WTC11 (cell line): Measurements from ENCODE around the gene TNS2. TPM values are rescaled to one million over a fixed set of nuclear protein-coding genes. Genes with fewer than 3 reads are reported as not detected.

Experiments used
- CBFB ChIP-seq: sonication (generic); formaldehyde crosslinking; IDR thresholded peaks from 2 replicates; pipeline ENCODE4 v1.8.1; 2022; ENCODE audit warnings: mild to moderate bottlenecking, low read depth, missing genetic modification reagents
- FOXP1 ChIP-seq: sonication (generic); formaldehyde crosslinking; IDR thresholded peaks from 2 replicates; pipeline ENCODE4 v1.8.0; 2022; ENCODE audit warnings: missing genetic modification reagents, mild to moderate bottlenecking, moderate library complexity, borderline replicate concordance
- ZMAT4 ChIP-seq: fragments of 250-450 bp; sonication (Bioruptor Pico); IDR thresholded peaks from 2 replicates; pipeline ENCODE4 v1.9.0; 2021; ENCODE audit warnings: mild to moderate bottlenecking
- ZNF532 ChIP-seq: fragments of 250-450 bp; sonication (Bioruptor Pico); IDR thresholded peaks from 2 replicates; pipeline ENCODE4 v1.9.0; 2021; ENCODE audit warnings: mild to moderate bottlenecking, borderline replicate concordance
- microRNA-seq: library from miRNA; unstranded; fragments of <30 nt; microRNA quantifications from one replicate; pipeline ENCODE4 v1.2.0, GENCODE V29; 2022; ENCODE audit warnings: borderline number of aligned reads
- total RNA-seq: library from RNA; stranded (reverse); gene quantifications from 3 replicates; pipeline ENCODE4 v1.2.3, GENCODE V29; 2021

TNS2 gene
- total RNA-seq, 1 experiment from 2014 or later = 7.7 TPM

- no peak for TF ChIP-seq ZNF532
- no peak for TF ChIP-seq FOXP1 (CRISPR knock-in tag)
- TF ChIP-seq CBFB (CRISPR knock-in tag) = no peak
- no peak for TF ChIP-seq ZMAT4 (CRISPR knock-in tag)
Measured at GRCh38 chr12:53113951-53114350, 64.1 kb downstream of the TNS2 start (continued).

Small RNA genes within 50 kb of the gene (microRNA-seq; reads per million reads assigned to microRNA genes)
- gene MIR6757 = not detected

Other genes with a start within 250 kb of the TNS2 start
- not detected in 3 replicates for gene KRT4, start 235.9 kb upstream of the TNS2 start, total RNA-seq
- gene KRT79, start 215.8 kb upstream of the TNS2 start, total RNA-seq = not detected in 3 replicates
- not detected in 3 replicates for gene KRT78, start 201.1 kb upstream of the TNS2 start, total RNA-seq
- 424 to 477 TPM (median 429 TPM) in 3 replicates for gene KRT8, start 145.0 kb upstream of the TNS2 start, total RNA-seq
- 461 to 525 TPM (median 465 TPM) in 3 replicates for gene KRT18, start 100.9 kb upstream of the TNS2 start, total RNA-seq
- 730 to 860 TPM (median 838 TPM) in 3 replicates for gene EIF4B, start 43.6 kb upstream of the TNS2 start, total RNA-seq
- gene SPRYD3, start 29.3 kb downstream of the TNS2 start, total RNA-seq = 6.5 to 11.9 TPM (median 6.8 TPM) in 3 replicates
- gene IGFBP6, start 47.6 kb downstream of the TNS2 start, total RNA-seq = 6.4 to 11.2 TPM (median 7.4 TPM) in 3 replicates
- not detected in 3 replicates for gene SOAT2, start 53.4 kb downstream of the TNS2 start, total RNA-seq
- 26.6 to 36.6 TPM (median 36.1 TPM) in 3 replicates for gene ZNF740, start 130.7 kb downstream of the TNS2 start, total RNA-seq
- gene CSAD, start 130.9 kb downstream of the TNS2 start, total RNA-seq = 11.5 to 12.6 TPM (median 12.3 TPM) in 3 replicates
- gene ITGB7, start 157.2 kb downstream of the TNS2 start, total RNA-seq = 0.90 to 1.4 TPM (median 1.1 TPM) in 3 replicates
- 68.1 to 77.2 TPM (median 69.7 TPM) in 3 replicates for gene RARG, start 182.1 kb downstream of the TNS2 start, total RNA-seq
- 41.5 to 61.4 TPM (median 48.5 TPM) in 3 replicates for gene ESPL1, start 218.2 kb downstream of the TNS2 start, total RNA-seq
- 263 to 286 TPM (median 270 TPM) in 3 replicates for gene PFDN5, start 245.5 kb downstream of the TNS2 start, total RNA-seq
- 84.7 to 93.1 TPM (median 92.8 TPM) in 3 replicates for gene MYG1, start 249.6 kb downstream of the TNS2 start, total RNA-seq